ENCODE results near the gene HYAL2. TPM values are rescaled to one million over a fixed set of nuclear protein-coding genes. Genes with fewer than 3 reads are reported as not detected.
A peak's percentile ranks its signal among the peaks of the same experiment; 100 is the strongest.
"Not testable (repeated sequence)": the region's sequence is repeated elsewhere in the genome, so short reads cannot be mapped to it uniquely, and the experiment has no call there.

Gene HYAL2
- total RNA-seq, 1 donor: 27.0 TPM

DNA sequence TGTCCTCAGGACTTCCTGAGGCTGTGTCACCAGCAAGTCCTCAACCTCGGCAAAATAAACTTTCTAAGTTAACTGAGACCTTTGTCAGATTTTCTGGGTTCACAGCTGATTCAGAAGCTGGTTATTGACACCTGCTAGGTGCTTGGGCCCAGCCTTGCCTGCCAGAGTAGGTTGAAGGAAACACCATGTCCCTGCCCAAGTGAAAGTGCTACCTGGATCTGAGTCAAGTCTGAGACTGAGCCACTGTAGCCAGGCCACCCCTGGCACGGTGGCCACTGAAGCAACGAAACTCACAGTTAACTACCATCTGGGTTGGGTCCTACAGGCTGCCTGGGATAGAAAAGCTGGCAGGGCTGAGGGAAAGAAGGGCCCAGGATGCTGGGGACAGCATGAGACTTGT, 8.2 kb downstream of the HYAL2 start:
- TF ChIP-seq, protein P1, sequence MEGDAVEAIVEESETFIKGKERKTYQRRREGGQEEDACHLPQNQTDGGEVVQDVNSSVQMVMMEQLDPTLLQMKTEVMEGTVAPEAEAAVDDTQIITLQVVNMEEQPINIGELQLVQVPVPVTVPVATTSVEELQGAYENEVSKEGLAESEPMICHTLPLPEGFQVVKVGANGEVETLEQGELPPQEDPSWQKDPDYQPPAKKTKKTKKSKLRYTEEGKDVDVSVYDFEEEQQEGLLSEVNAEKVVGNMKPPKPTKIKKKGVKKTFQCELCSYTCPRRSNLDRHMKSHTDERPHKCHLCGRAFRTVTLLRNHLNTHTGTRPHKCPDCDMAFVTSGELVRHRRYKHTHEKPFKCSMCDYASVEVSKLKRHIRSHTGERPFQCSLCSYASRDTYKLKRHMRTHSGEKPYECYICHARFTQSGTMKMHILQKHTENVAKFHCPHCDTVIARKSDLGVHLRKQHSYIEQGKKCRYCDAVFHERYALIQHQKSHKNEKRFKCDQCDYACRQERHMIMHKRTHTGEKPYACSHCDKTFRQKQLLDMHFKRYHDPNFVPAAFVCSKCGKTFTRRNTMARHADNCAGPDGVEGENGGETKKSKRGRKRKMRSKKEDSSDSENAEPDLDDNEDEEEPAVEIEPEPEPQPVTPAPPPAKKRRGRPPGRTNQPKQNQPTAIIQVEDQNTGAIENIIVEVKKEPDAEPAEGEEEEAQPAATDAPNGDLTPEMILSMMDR (IDR thresholded peaks at IDR 0.05; ENCODE audit: insufficient read depth, low read length): no peak
- no peak overlapping the region for H3K4me3 ChIP-seq (ENCODE audit: low read depth, low read length)
- no peak for DNase-seq (ENCODE audit: low read depth)

DNA sequence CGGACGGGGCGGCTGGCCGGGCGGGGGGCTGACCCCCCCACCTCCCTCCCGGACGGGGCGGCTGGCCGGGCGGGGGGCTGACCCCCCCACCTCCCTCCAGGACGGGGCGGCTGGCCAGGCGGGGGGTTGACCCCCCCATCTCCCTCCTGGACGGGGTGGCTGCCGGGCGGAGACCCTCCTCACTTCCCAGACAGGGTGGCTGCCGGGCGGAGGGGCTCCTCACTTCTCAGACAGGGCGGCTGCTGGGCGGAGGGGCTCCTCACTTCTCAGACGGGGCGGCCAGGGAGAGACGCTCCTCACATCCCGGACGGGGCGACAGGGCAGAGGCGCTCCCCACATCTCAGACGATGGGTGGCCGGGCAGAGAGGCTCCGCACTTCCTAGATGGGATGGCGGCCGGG, 10.5 kb downstream of the HYAL2 start:
- not testable (repeated sequence) for H3K4me3 ChIP-seq (ENCODE audit: low read depth, low read length); DNase-seq (ENCODE audit: low read depth)

DNA sequence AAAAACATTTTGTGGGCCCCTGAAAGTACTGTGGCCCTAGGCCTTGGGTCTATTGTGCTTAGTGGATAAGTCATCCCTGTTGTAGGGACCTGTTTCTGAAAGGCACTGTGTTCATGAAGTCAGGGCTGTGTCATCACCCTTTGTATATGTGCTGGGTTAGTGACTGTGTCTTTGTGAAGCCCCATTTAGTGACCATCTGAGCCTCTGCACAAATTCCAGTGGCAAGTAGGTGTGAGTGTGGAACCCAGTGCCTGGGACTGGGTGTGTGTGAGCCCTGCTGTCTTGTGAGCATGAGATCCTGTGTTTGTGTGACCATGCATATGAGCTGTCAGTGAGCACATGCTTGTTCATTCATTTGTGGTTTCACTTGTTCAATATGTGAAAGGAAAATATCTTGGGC, 17.9 kb downstream of the HYAL2 start:
- H3K4me3 ChIP-seq (ENCODE audit: low read depth, low read length): no peak overlapping the region
- DNase-seq (ENCODE audit: low read depth): no peak
- TF ChIP-seq, protein P1 (IDR thresholded peaks at IDR 0.05; ENCODE audit: insufficient read depth, low read length): no peak

DNA sequence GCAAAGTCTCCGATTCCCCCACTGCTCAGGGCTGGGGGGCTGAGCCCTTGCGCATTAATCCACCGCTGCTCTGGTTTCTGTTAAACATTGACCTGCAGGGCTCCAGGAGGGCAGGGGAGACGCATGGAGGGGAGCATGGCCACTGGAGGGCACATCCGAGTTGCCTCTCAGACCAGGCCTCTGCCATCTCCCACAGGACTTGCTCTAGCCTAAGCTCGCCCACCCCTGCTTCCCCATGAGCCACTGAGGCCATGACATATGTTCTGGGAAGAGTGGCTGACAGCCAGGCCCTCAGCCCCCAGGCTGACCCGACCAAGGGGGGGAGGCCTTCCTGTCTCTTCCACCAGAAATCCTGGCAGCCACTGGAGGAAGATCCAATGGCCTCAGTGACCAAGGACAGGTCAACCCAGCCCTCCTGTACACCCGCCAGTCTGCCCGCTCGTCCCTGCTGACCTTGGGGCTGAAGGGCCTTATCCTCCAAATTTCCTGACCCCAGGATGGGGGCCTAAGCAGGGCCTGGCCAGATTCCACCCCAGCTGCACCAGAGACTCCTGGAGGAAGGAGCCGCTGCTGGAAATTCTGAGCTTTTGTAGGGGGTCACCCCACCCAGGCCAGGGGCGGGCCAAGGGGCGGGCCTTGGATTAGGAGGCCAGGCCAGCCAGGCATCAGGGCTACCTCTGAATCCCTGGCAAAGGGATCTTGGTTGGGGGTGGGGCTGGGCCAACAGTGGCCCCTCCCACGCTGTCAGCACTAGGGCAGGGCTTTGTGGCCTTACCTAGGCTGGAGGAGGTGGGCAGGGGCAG, 19.3 kb downstream of the HYAL2 start, which contains the start of gene HYAL1:
Gene HYAL1 (minus strand): TSS at position 562 of the 803 bp plus-strand sequence. CDS start 618 bp downstream, outside the sequence.
- TF ChIP-seq, protein P1 (IDR thresholded peaks at IDR 0.05; ENCODE audit: insufficient read depth, low read length): no peak
- H3K4me3 ChIP-seq (ENCODE audit: low read depth, low read length): no peak within 1 kb of the TSS
- peak; percentile 30 for DNase-seq (ENCODE audit: low read depth)

DNA sequence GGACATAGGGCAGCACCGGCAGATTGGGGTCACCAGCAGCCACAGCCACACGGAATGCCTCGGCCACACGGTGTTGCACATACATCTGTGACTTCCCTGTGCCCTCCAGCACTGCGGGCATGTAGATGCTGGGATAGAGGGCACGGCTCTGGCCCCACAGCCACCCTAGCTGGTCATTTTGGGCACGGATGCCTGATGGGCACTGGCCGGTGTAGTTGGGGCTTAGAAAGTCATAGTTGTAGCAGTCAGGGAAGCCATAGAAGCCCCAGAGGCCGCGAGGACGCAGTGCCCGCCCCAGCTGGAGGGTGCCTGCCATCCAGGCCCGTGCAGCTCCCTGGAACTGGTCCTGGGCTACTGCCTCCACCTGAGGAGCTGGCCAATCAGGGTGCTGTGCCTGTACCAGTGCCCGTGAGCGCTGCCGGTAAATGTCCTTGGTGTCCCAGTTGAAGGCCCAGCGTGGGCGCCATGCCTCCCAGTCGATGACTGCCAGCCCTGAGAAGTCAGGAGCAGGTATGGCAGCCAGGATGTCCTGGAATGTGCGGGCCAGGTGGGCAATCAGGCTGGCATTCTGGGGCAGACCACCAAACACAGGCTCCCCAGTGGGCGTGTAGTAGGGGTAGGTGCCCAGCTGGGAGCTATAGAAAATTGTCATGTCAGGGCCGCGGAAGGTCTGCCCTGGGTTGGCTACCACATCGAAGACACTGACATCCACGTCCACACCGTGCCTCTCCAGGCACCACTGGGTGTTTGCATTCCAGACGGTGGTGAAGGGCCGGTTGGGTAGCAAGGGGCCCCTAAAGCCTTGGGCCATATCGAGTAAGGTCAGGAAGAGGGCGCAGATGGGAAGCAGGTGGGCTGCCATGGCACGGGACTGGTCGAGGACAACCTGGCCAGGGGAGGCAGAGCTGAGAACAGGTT, 20.2 kb downstream of the HYAL2 start:
- TF ChIP-seq, protein P1 (IDR thresholded peaks at IDR 0.05; ENCODE audit: insufficient read depth, low read length): no peak
- no peak overlapping the region for H3K4me3 ChIP-seq (ENCODE audit: low read depth, low read length)
- no peak for DNase-seq (ENCODE audit: low read depth)

DNA sequence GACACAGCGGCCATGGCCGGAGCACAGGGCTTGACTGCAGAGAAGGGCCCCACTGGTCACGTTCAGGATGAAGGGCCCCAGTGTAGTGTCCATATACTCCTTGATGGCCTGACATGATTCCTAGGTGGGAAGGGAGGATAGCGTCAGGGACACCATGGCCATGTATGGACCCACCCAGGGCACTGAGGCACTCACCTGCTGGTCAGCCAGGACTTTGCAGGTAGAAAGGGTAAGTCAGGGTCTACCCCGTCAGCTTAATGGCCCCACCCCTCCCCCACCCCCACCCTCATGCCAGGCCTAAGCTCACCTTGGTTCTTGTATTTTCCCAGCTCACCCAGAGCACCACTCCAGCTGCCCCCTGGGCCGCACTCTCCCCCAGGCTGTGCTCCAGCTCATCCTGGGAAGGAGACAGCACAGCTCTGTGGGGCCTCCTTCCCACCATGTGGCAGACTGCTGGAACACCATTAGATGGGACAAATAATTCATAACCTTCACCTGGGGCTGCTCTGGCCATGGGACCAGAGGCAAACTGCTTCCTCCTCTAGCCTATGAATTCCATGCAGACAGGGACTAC, 21.8 kb downstream of the HYAL2 start:
- H3K4me3 ChIP-seq (ENCODE audit: low read depth, low read length): no peak overlapping the region
- no peak for DNase-seq (ENCODE audit: low read depth)
- TF ChIP-seq, protein P1 (IDR thresholded peaks at IDR 0.05; ENCODE audit: insufficient read depth, low read length): no peak
